ENCODE measurements around the gene NFKBIZ.

NFKBIZ gene

GRCh38 chr3:101806491-101806890, 42.8 kb upstream of the NFKBIZ start:
- TF ChIP-seq RAD21 (IDR thresholded peaks at IDR 0.05; ENCODE audit: low read depth): no peak
- TF ChIP-seq YY1 (IDR thresholded peaks at IDR 0.05; ENCODE audit: low read depth): no peak
- TF ChIP-seq ZBTB7A (IDR thresholded peaks at IDR 0.05; ENCODE audit: low read depth): no peak

GRCh38 chr3:101807888-101808287, 41.4 kb upstream of the NFKBIZ start:
- TF ChIP-seq ZBTB7A (IDR thresholded peaks at IDR 0.05; ENCODE audit: low read depth) (no peak), EP300 (IDR thresholded peaks at IDR 0.05; ENCODE audit: borderline replicate concordance) (no peak), MAX (IDR thresholded peaks at IDR 0.05) (no peak), REST (IDR thresholded peaks at IDR 0.05; ENCODE audit: low read depth) (no peak)

- TF ChIP-seq MAX (IDR thresholded peaks at IDR 0.05) (no peak), USF1 (IDR thresholded peaks at IDR 0.05) (no peak), ZBTB7A (IDR thresholded peaks at IDR 0.05; ENCODE audit: low read depth) (no peak), NFIC (IDR thresholded peaks at IDR 0.05) (no peak), EP300 (IDR thresholded peaks at IDR 0.05; ENCODE audit: borderline replicate concordance) (no peak), FOXM1 (IDR thresholded peaks at IDR 0.05; ENCODE audit: borderline replicate concordance, low read depth) (no peak), YY1 (IDR thresholded peaks at IDR 0.05; ENCODE audit: low read depth) (no peak), RAD21 (IDR thresholded peaks at IDR 0.05; ENCODE audit: low read depth) (peak; percentile 71)
Observed at GRCh38 chr3:101809178-101810021, 39.9 kb upstream of the NFKBIZ start.

- TF ChIP-seq CREB1 (IDR thresholded peaks at IDR 0.05; ENCODE audit: low read depth) (no peak), ZBTB7A (IDR thresholded peaks at IDR 0.05; ENCODE audit: low read depth) (no peak), EGR1 (IDR thresholded peaks at IDR 0.05) (no peak), CEBPB (IDR thresholded peaks at IDR 0.05) (no peak), TEAD4 (IDR thresholded peaks at IDR 0.05) (no peak), FOXM1 (IDR thresholded peaks at IDR 0.05; ENCODE audit: borderline replicate concordance, low read depth) (no peak)
Observed at GRCh38 chr3:101810022-101810418, 39.3 kb upstream of the NFKBIZ start.

GRCh38 chr3:101811875-101812274, 37.4 kb upstream of the NFKBIZ start:
- TF ChIP-seq EP300 (IDR thresholded peaks at IDR 0.05; ENCODE audit: borderline replicate concordance) (no peak), USF1 (IDR thresholded peaks at IDR 0.05) (no peak), NFIC (IDR thresholded peaks at IDR 0.05) (no peak), TCF12 (IDR thresholded peaks at IDR 0.05; ENCODE audit: low read depth) (no peak), YY1 (IDR thresholded peaks at IDR 0.05; ENCODE audit: low read depth) (no peak), EGR1 (IDR thresholded peaks at IDR 0.05) (no peak), FOXM1 (IDR thresholded peaks at IDR 0.05; ENCODE audit: borderline replicate concordance, low read depth) (no peak), MAX (IDR thresholded peaks at IDR 0.05) (no peak), REST (IDR thresholded peaks at IDR 0.05; ENCODE audit: low read depth) (no peak), TAF1 (IDR thresholded peaks at IDR 0.05; ENCODE audit: low read depth) (no peak), CEBPB (IDR thresholded peaks at IDR 0.05) (no peak), ZBTB7A (IDR thresholded peaks at IDR 0.05; ENCODE audit: low read depth) (no peak), CREB1 (IDR thresholded peaks at IDR 0.05; ENCODE audit: low read depth) (no peak), RAD21 (IDR thresholded peaks at IDR 0.05; ENCODE audit: low read depth) (no peak), TEAD4 (IDR thresholded peaks at IDR 0.05) (no peak)

- TF ChIP-seq ZBTB7A (IDR thresholded peaks at IDR 0.05; ENCODE audit: low read depth) (no peak), EP300 (IDR thresholded peaks at IDR 0.05; ENCODE audit: borderline replicate concordance) (no peak), NFIC (IDR thresholded peaks at IDR 0.05) (no peak), TAF1 (IDR thresholded peaks at IDR 0.05; ENCODE audit: low read depth) (no peak), CREB1 (IDR thresholded peaks at IDR 0.05; ENCODE audit: low read depth) (no peak), CEBPB (IDR thresholded peaks at IDR 0.05) (no peak), REST (IDR thresholded peaks at IDR 0.05; ENCODE audit: low read depth) (no peak), USF1 (IDR thresholded peaks at IDR 0.05) (no peak), FOXM1 (IDR thresholded peaks at IDR 0.05; ENCODE audit: borderline replicate concordance, low read depth) (no peak), YY1 (IDR thresholded peaks at IDR 0.05; ENCODE audit: low read depth) (no peak), RAD21 (IDR thresholded peaks at IDR 0.05; ENCODE audit: low read depth) (no peak), MAX (IDR thresholded peaks at IDR 0.05) (no peak), TCF12 (IDR thresholded peaks at IDR 0.05; ENCODE audit: low read depth) (no peak), EGR1 (IDR thresholded peaks at IDR 0.05) (no peak), TEAD4 (IDR thresholded peaks at IDR 0.05) (no peak)
Observed at GRCh38 chr3:101812895-101813294, 36.4 kb upstream of the NFKBIZ start.
